Kidney (tissue), 14 donors: Measurements from ENCODE around the gene CSNK2A2. TPM values are rescaled to one million over a fixed set of nuclear protein-coding genes. Genes with fewer than 3 reads are reported as not detected.

Source experiments
- DNase-seq, 5 donors: peaks; one replicate each; pipeline ENCODE4 v3.0.0-alpha.2; 2013 to 2020
- FAIRE-seq: peaks from 2 replicates; lab custom pipeline; 2012; peaks lifted over from hg19 to GRCh38; lab: Jason Lieb, UNC
- H3K27ac ChIP-seq, 2 donors: one replicate each; pipeline ENCODE4 v1.7.0; 2013; ENCODE audit warnings: low read depth in 2 of 2, low read length in 2 of 2, inconsistent platforms in 1 of 2
- H3K27me3 ChIP-seq: one replicate; pipeline ENCODE4 v1.7.1; 2013; ENCODE audit warnings: low read length, inconsistent platforms; ENCODE audit not compliant: control insufficient read depth, insufficient read depth
- H3K36me3 ChIP-seq, 3 donors: one replicate each; pipeline versions ENCODE4 v1.7.0 to v1.7.1; 2013; ENCODE audit warnings: low read length in 3 of 3, control low read depth in 1 of 3, inconsistent platforms in 1 of 3; ENCODE audit not compliant: insufficient read depth in 3 of 3, control insufficient read depth in 2 of 3
- H3K4me1 ChIP-seq, 3 donors: one replicate each; pipeline versions ENCODE4 v1.7.0 to v1.7.1; 2013; ENCODE audit warnings: low read length in 3 of 3, inconsistent platforms in 1 of 3, low read depth in 1 of 3; ENCODE audit not compliant: control insufficient read depth in 2 of 3, insufficient read depth in 2 of 3
- H3K4me3 ChIP-seq, 3 donors: one replicate each; pipeline versions ENCODE4 v1.7.0 to v1.8.1; 2013; ENCODE audit warnings: low read length in 3 of 3, control low read depth in 1 of 3, inconsistent platforms in 1 of 3
- H3K9ac ChIP-seq, 3 donors: one replicate each; pipeline versions ENCODE4 v1.7.0 to v1.7.1; 2013; ENCODE audit warnings: low read length in 3 of 3, control low read depth in 1 of 3, inconsistent platforms in 1 of 3
- H3K9me3 ChIP-seq, 3 donors: one replicate each; pipeline versions ENCODE4 v1.7.0 to v1.7.1; 2013; ENCODE audit warnings: low read length in 3 of 3, control low read depth in 1 of 3, inconsistent platforms in 1 of 3; ENCODE audit not compliant: control insufficient read depth in 2 of 3, insufficient read depth in 1 of 3
- intact Hi-C: fragments of 100-400 bp; cut with DNase I; formaldehyde crosslinking; loops from one replicate; pipeline ENCODE4 v1.11.1; 2022
- polyA plus RNA-seq: library from polyadenylated mRNA; stranded (reverse); fragments of 350-450 nt; fragmentation: Illumina TruSeq; extraction: RNeasy Lipid Tissue Mini Kit (QIAGEN cat#74804); gene quantifications from one replicate; pipeline ENCODE4 v1.2.3, GENCODE V29; 2014; ENCODE audit warnings: low read depth, low replicate concordance; ENCODE audit not compliant: insufficient read depth
- total RNA-seq: library from RNA; stranded (reverse); fragmentation: NEBNext Ultra II Directional; extraction: Animal tissue kit (Norgen Biotek cat#: 25700); gene quantifications from one replicate; pipeline ENCODE4 v1.2.1, GENCODE V29; 2021
- TF ChIP-seq, protein P1 (sequence below): IDR thresholded peaks from 3 replicates; pipeline ENCODE4 v1.5.1; 2012; ENCODE audit warnings: mild to moderate bottlenecking, moderate library complexity, borderline replicate concordance; ENCODE audit not compliant: insufficient read depth; ENCODE audit errors: extremely low read depth
- donor health status: control.
- donor health status: control.
- donor health status: control.
- donor health status: control.
- donor health status: control.
- donor health status: DM: yes; HTN: yes; CAD: no.
- donor health status: Normal renal cell carcinoma (clear cell type).

Gene CSNK2A2
- total and polyA plus RNA-seq, 2 donors from 2014 or later: 26.7 to 55.3 TPM

DNA sequence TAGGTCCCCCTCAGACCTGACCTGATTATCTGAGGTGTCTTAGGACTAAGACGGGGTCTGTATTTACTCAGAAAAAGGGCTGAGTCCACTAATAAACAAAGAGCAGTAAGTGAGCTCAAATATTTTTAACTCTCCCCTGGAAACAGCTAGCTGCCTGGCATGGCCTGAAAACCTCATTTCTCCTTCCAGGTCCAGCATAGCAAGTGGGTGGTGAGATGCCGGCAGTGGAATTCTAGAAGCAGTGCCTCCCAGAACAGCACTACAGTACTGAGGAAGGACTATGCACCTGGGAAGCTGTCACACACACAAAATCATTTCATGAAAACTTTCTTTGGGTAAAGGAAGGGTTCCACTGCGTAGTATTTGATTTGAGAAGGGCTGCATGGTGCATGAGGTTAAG lies 39.2 kb downstream of the CSNK2A2 start:
- TF ChIP-seq, protein P1, sequence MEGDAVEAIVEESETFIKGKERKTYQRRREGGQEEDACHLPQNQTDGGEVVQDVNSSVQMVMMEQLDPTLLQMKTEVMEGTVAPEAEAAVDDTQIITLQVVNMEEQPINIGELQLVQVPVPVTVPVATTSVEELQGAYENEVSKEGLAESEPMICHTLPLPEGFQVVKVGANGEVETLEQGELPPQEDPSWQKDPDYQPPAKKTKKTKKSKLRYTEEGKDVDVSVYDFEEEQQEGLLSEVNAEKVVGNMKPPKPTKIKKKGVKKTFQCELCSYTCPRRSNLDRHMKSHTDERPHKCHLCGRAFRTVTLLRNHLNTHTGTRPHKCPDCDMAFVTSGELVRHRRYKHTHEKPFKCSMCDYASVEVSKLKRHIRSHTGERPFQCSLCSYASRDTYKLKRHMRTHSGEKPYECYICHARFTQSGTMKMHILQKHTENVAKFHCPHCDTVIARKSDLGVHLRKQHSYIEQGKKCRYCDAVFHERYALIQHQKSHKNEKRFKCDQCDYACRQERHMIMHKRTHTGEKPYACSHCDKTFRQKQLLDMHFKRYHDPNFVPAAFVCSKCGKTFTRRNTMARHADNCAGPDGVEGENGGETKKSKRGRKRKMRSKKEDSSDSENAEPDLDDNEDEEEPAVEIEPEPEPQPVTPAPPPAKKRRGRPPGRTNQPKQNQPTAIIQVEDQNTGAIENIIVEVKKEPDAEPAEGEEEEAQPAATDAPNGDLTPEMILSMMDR: no peak
- no peaks in the 10 kb centered on the region for H3K4me1 ChIP-seq
- H3K4me3 ChIP-seq: no peak overlapping the region
- DNase-seq (no peak), FAIRE-seq (no peak)
- no peak overlapping the region for H3K27ac ChIP-seq
- H3K36me3 ChIP-seq: peaks cover 4 to 38% (median 25%) of the 10 kb centered on the region in 3 donors
- H3K27me3 ChIP-seq: no peaks in the 10 kb centered on the region
- intact Hi-C loops: no loop called here
- H3K9ac ChIP-seq: no peak overlapping the region
- no peaks in the 10 kb centered on the region for H3K9me3 ChIP-seq

DNA sequence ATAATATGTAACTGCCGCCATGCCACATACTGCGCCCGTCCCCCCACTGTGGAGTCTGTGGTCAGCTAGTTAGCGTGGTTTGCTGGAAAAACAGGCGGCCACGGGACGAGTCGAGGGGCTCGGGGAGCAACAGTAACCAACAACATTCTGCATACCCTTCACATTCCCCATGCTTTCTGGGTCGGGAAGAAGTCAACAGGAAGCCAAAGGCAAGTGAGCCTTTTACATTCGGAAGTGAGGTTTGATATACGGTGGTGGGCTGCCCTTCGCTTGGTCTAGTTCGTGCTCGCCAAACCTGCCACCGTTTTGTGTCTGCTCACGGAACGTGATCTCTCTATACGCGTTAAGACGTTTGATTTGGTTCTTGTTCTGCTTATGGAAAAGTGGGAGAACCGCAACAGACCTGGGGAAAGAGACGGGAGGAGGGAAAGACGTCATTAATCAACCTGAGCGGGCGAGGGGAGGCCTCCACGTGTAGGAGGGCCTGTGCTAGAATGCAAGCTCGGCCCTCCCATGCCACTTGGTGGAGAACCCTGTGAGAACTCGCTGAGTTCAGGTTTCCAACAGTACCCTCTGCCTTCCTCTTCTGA lies 39.9 kb downstream of the CSNK2A2 start:
- TF ChIP-seq, protein P1: no peak
- DNase-seq: peak in 4 of 5 donors; percentile 47 to 86 (median 66)
- H3K9ac ChIP-seq: no peak overlapping the region
- H3K9me3 ChIP-seq: no peaks in the 10 kb centered on the region
- intact Hi-C loops: no loop called here
- H3K4me3 ChIP-seq: no peak overlapping the region
- peaks cover 2 to 33% (median 19%) of the 10 kb centered on the region in 3 donors for H3K36me3 ChIP-seq
- no peak for FAIRE-seq
- no peak overlapping the region for H3K27ac ChIP-seq
- no peaks in the 10 kb centered on the region for H3K27me3 ChIP-seq
- no peaks in the 10 kb centered on the region for H3K4me1 ChIP-seq

DNA sequence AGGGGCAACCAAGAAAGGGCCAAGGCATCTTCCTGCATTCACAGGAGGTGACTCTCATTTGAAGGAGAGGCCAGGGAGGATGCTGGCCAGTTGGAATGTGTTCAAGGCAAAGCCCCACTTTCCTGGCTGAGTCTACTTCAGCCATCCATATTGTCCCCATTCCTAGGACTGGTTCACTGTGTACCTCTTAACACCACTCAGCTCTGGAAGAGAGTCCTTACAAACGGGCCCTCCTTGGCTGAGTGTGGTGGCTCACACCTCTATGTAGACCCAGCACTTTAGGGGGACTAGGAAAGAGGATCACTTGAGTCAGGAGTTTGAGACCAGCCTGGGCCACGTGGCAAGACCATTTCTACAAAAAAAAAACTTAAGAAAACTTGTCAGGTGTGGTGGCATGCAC lies 40.7 kb downstream of the CSNK2A2 start:
- DNase-seq (no peak), FAIRE-seq (no peak)
- no peaks in the 10 kb centered on the region for H3K27me3 ChIP-seq
- H3K4me3 ChIP-seq: no peak overlapping the region
- H3K9me3 ChIP-seq: no peaks in the 10 kb centered on the region
- intact Hi-C loops: no loop called here
- H3K27ac ChIP-seq: no peak overlapping the region
- H3K4me1 ChIP-seq: no peaks in the 10 kb centered on the region
- TF ChIP-seq, protein P1: no peak
- peaks cover 2 to 25% (median 19%) of the 10 kb centered on the region in 3 donors for H3K36me3 ChIP-seq
- no peak overlapping the region for H3K9ac ChIP-seq

DNA sequence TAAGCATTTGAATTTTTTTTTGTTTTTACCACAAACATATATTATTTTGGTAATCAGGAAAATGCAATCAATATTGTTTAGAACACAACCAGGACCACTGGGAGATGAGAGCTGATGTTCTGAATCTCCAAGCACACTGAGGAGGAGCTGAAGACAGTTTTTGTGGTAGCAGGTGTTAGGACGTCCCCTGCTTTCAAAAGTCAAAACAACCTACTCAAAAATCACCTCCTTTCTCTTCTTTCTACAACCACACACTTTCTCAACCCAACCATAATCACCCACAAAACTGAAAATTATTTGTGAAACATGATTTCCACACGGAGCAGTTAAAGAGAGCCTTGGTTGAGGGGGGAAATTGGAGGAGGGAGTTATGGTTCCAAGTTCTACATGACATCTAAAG lies 42.1 kb downstream of the CSNK2A2 start:
- Histone ChIP-seq H3K9me3 (no peaks in the 10 kb centered on the region), H3K4me3 (no peak overlapping the region), H3K27ac (no peak overlapping the region), H3K4me1 (no peaks in the 10 kb centered on the region), H3K9ac (no peak overlapping the region), H3K27me3 (no peaks in the 10 kb centered on the region), H3K36me3 (peaks cover 0 to 11% (median 8%) of the 10 kb centered on the region in 3 donors)
- intact Hi-C loops: no loop called here
- no peak for FAIRE-seq
- TF ChIP-seq, protein P1: no peak
- DNase-seq: no peak
